C4-2B (cell line): Measurements from ENCODE around the gene OR12D1.

ENCODE experiments used
- CTCF ChIP-seq: fragments of 450-650 bp; conservative IDR thresholded peaks from 2 replicates; pipeline ENCODE4 v1.5.1; 2017; ENCODE audit warnings: mild to moderate bottlenecking
- ZFX ChIP-seq: fragments of 450-650 bp; IDR thresholded peaks from 2 replicates; pipeline ENCODE4 v1.6.1; 2017

GRCh38 chr6:29465801-29466200, 51.1 kb downstream of the OR12D1 start:
- TF ChIP-seq CTCF (no peak), ZFX (no peak)
